Suppressor macrophage treated with lipopolysaccharide for 4 hours (primary cell): ENCODE results near the gene PIK3R5.
A peak's percentile ranks its signal among the peaks of the same experiment; 100 is the strongest.
"Not testable (repeated sequence)": the region's sequence is repeated elsewhere in the genome, so short reads cannot be mapped to it uniquely, and the experiment has no call there.

Experiments
- DNase-seq: peaks from one replicate; pipeline ENCODE4 v3.0.0-alpha.2; 2020

Gene PIK3R5

DNA sequence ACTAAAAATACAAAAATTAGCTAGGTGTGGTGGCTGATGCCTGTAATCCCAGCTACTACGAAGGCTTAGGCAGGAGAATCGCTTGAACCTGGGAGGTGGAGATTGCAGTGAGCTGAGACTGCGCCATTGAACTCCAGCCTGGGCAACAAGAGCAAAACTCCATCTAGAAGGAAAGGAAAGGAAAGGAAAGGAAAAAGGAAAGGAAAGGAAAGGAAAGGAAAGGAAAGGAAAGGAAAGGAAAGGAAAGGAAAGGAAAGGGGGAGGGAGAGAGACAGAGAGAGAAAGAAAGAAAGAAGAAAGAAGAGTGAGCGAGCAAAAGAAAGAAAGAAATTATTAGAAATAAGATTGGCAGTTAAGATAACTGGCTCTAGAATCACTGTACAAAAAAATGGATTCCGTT, 18.7 kb upstream of the PIK3R5 start:
- DNase-seq: not testable (repeated sequence)

DNA sequence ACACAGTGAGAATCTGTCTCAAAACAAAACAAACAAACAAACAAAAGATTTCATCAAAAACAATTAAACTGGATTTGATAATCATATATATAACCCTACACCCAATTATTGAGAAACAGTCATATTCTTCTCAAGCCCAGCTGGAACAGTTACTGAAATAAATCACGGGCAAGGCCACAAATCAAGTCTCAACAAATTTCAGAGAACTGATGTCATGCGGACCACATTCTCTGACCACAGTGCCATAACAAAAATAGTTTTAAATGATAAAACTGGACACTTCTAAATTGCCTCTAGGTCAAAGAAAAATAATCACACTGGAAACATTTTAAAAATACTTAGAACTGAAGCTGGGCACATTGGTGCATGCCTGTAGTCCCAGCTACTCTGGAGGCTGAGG, 15.9 kb upstream of the PIK3R5 start:
- no peak for DNase-seq

GRCh38 chr17:8979715-8980114, 14.2 kb upstream of the PIK3R5 start:
- DNase-seq: no peak

- DNase-seq: no peak
Observed at GRCh38 chr17:8976638-8977037, 11.1 kb upstream of the PIK3R5 start.

DNA sequence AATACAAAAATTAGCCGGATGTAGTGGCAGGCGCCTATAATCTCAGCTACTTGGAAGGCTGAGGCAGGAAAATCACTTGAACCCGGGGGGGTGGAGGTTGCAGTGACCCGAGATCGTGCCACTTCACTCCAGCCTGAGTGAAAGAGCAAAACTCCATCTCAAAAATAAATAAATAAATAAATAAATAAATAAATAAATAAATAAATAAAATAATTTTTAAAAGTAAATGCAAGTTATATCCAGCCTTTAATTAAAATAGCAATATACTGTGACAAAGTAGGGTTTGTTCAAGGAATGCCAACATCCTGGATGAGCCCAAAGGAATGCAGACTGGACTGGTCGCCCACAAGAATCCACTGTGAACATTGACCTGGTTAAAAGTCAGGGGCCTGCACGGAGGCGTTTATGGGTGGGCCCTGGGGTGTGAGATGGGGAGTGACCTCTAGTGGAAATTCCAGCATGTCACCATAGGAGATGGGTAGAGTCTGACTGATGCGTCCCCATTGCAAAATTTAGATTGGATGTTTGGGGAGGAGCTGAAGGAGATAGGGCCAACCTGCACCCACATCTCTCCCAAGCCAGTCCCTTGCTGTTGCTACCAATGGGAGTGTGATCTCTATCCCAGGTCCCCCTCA, 9.7 kb upstream of the PIK3R5 start:
- DNase-seq: peak; percentile 64

GRCh38 chr17:8969901-8970300, 4.4 kb upstream of the PIK3R5 start:
- DNase-seq: no peak

- no peak for DNase-seq
Observed at GRCh38 chr17:8968503-8968902, 3.0 kb upstream of the PIK3R5 start.

DNA sequence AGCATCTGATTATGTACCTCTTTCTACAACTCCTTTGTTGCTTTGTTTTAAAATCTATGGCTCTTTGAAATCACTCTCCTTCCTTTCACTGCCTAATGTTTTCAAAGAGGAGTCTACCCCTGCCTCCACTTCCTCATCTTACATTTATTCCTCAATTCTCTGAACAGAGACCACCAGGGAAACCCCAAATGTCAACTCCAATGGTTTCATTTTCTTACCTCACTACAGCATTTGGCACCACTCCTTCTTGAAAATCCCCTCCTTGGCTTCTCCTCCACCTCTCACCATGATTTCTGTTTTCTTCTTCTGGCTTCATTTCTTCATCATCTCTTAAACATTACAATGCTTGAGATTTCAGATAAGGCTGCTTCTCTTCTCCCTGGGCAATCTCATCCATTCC, 2.4 kb upstream of the PIK3R5 start:
- peak; percentile 71 for DNase-seq

DNA sequence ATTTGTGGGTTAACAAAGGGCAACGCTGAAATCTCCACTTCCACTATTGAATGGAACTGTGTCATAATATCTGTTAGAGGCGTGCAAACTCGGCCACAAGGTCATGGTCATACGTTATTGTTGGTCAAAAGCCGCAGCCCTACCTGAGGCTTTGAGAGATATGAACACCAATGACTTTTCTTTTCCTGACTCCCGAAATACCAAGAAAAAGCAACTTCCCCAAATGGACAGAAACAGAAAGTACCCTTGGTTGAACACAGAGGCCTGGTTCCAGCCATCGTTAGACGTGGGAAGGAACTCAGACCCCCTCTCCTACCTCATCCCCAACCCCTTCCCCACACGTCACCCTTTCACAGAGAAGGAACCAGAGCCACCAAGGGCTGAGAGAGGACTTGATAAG, 1.4 kb upstream of the PIK3R5 start:
- peak; percentile 85 for DNase-seq

DNA sequence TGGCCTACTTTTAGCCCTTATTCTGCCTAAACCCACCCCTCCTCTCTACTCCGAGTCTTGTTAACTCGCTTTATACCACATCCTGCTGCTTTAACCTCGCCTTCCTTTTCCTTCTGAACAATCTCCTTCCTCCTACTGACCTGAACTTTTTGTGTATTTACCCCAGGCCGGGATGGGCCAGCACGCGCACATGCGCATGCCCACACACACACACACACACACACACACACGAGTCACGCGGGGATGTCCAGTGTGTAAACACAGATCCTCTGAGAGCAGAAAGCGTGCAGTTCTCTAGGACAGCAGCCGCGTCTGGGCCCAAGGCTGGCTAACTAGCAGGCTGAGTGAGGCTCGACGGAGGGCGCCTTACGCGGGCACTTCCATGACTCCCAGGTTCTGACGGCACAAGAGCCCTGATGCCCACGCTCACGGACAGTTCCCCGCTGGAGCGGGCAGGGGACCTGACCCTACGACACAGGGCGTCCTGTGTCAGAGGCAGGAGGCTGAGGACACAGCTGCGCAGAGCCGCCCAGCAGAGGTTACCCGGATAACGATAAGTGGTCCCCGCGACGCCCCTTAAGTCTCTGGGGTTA, 610 bp downstream of the PIK3R5 start:
- peak; percentile 68 for DNase-seq

DNA sequence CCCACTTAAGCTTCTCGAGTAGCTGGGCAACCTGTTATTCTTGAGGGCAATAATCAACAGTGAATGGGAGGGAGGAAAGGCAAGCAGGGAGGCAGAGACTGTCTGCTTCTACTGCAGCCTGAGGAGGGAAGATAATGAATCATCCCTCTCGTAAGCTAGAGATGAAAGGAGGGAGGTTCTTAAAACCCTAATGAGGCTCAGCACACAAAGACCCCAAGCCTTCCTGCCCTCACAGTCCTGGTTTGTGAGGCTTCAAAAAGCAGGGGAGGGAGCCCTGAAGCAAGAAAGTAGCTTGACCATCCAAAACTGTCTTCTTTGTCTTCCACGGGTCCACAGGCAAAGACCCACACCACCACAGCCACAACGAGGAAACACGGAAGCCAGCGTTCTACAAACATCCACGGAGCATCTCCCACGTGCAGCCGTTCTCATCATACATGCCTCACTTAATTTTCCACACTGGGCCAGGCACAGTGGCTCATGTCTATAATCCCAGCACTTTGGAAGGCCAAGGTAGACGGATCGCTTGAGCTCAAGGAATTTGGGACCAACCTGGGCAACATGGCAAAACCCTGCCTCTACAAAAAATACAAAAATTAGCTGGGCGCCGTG, 1.8 kb downstream of the PIK3R5 start:
- DNase-seq: no peak

GRCh38 chr17:8963014-8963413, 2.5 kb downstream of the PIK3R5 start:
- no peak for DNase-seq

DNA sequence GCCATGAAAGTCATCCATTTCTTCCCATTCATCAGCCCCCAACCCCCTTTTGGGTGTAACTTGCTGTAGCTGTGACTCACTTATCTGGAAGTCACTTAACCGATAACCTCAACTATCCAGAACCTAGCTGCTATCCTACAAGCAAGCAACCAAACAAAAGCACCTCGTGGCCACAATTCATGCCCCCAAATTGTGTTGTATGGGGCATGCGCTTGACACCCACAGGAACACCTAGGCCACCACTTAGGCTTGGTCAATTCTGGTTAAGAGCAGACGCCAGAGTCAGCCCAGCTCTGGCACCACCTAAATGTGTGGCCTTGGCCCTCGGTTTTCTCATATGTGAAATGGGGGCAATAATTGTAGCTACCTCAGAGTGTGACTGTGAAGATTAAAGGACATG, 3.7 kb downstream of the PIK3R5 start:
- no peak for DNase-seq

GRCh38 chr17:8960325-8961140, 5.0 kb downstream of the PIK3R5 start:
- DNase-seq: no peak

DNA sequence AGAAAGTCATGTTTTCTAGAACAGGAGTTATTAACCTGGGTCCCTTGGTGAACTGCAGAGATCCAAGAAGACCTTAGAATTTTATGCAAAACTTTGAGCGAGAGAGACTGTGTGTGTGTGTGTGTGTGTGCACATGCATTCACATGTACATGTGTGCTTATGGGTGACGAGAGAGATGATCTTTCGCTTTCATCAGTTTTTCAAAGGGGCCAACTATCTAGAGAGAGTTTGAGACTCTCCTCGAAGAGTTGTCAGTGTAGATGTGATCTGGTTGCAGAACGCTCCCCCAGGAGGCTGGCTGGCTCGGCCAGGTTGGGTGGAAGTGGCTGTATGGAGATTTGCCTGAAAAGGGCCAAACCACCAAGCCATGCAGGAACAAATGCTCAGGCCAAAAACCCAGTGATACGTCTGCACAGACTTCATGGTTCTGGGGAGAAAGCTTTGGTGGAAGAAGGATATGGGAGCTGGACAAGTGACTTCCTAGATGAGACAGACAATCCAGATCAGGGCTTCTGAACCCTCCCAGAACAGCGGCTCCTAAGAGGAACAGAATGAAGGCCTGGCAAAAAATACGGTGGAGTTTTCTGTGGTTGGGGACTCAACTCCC, 6.1 kb downstream of the PIK3R5 start:
- DNase-seq: no peak

GRCh38 chr17:8957721-8958120, 7.8 kb downstream of the PIK3R5 start:
- no peak for DNase-seq

- no peak for DNase-seq
Observed at GRCh38 chr17:8956465-8956902, 9.0 kb downstream of the PIK3R5 start.

- DNase-seq: peak; percentile 87
Observed at GRCh38 chr17:8955021-8955959, 10.2 kb downstream of the PIK3R5 start.

- DNase-seq: peak; percentile 96
Observed at GRCh38 chr17:8954339-8954738, 11.2 kb downstream of the PIK3R5 start.

GRCh38 chr17:8953156-8953885, 12.2 kb downstream of the PIK3R5 start:
- no peak for DNase-seq

DNA sequence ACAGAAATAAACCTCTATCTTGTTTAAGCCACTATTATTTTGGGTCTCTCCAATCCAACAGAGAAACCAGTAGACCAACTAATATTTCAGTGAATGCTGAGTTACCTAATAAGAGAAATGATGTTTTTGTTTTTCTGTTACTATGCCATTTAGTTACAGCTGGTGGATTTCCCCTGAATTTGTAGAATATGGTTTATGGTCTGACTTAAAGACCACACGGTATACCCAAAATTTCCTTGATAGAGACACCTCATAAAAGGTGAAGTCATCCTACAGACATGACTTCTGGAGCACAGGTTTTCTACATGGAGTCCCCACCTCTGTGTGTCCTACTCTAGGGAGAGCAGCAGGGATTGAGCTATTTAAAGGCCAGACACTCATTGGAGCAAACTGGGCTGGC, 13.3 kb downstream of the PIK3R5 start:
- no peak for DNase-seq
